Measurements from ENCODE around the gene KCNAB2.
A peak's percentile ranks its signal among the peaks of the same experiment; 100 is the strongest.

KCNAB2 gene

DNA sequence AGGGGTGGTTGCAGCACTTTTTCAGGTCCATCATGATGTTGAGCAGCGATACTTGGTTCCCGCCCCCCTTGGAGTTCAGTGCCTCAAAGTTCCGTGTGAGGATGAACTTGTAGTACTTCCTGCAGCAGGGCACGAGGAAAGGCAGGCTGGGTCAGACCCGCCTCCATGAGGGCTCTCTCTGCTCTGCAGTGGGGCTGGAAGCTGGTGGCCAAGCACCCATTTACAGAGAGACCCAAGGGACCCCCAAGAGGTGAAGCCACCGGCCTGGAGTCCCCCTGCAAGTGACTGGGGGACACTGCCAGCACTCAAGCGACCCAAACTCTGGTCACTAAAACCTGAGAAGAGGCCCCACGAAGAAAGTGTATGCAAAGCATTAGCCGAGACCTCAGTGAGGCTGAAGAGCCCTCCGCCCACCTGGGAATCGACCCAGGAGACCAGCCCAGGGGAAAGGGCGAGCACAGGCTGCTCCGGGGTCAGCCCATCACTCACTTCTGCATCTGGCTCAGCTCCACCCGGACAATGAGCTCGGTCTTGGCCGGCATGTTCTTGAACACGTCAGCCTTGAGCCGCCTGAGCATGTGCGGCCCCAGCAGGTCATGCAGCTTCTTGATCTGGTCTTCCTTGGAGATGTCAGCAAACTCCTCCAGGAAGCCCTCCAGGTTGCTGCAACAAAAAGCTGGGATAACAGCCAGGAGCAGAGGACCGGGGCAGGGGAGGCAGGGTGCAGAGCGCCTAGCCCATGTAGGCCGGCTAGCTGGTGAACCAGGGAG is 89.2 kb downstream of the KCNAB2 start:
- no peak for DNase-seq

DNA sequence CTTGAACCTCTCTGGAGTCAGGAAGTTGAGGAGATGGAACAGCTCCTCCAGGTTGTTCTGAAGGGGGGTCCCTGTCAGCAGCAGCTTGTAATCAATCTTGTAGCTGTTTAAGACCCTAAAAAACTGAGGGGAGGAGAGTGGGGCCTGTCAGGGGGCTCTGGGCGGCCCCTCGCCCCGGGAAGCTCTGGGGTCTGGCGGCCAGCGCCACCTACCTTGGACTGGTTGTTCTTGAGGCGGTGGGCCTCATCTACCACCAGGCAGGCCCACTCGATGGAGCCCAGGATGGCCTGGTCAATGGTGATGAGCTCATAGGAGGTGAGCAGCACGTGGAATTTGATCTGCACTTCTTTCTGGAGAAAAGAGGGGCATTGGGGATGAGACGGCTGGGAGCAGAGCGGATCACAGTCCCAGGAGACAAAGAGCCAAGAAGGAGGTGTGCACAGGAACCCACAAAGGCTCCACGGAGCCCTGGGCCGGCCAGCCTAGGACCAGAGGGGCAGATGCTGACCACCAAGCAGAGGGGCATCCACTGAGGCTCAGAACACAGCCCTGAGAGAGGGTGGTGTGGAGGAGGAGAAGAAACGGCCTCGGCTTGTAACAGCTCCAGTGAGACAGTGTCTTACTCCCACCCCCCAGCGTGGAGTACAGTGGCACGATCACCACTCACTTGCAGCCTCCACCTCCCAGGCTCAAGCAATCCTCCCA is 91.0 kb downstream of the KCNAB2 start:
- DNase-seq: no peak

DNA sequence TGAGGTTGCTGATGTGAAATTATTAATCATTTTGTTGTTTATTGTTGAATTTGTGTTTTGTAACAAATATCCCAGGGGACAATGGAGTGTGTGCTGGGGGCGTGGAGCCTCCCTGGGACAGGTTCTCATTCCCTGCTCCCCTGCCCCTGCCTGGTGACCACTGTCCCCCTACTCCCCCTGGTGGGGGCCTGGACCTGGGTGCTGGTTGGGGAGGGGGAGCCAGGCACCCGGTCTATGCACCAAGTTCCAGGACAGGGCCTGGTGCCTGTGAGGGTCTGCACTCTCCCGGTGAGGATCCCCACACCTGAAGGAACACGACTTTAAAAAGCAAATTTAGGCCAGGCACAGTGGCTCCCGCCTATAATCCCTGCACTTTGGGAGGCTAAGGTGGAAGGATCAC is 92.1 kb downstream of the KCNAB2 start:
- DNase-seq: no peak

DNA sequence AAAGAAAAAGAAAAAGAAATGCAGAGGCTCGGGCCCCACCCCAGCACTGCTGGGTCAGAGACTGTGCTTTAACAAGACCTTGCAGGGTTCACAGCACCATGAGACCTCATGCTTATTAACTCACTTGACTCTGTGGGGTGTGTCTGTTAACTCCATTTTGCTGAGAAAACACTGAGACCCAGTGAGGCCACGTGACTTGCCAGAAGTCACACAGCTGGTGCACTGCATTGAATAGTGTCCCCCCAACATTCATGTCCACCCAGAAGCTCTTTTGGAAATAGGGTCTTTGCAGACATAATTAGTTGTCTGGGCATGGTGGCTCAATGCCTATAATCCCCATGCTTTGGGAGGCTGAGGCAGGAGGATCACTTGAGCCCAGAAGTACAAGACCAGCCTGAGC is 94.7 kb downstream of the KCNAB2 start:
- no peak for DNase-seq

DNA sequence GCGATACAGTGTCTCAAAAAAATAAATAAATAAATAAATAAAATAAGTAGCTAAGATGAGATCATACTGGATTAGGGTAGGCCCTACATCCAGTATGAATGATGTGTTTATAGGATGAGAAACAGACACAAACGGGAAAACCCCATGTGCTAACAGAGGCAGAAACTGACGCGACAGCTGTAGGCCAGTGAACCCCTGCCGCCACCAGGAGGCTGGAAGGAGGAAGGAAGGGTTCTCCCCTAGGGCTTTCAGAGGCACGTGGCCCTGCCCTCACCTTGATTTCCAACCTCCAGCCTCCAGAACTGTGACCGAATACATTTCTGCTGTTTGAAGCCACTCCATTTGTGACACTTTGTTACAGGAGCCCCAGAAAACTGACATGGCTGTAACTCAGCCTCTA is 95.9 kb downstream of the KCNAB2 start:
- DNase-seq: peak; percentile 64

DNA sequence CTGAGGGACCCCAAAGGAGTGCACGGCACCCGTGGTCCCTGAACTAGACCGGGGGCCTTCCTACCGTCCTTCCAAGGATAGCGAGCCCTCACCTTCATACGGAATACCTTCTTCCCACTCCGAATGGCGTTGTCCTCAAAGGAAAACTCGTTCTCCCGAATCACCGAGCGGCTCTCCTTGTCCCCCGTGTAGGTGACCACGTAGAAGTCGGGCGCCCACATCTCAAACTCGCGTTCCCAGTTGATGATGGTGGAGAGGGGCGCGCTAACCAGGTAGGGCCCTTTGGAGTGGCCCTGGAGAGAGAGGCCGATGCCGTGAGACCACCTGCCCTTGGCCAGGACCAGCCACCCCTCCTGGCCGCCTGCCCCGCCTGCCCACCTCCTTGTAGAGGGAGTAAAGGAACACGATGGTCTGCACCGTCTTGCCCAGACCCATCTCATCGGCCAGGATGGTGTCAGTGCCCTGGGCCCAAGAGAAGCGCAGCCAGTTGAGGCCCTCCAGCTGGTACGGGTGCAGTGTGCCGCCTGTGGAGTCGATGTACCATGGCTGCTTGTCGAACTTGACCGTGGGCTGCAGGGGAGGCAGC is 96.4 kb downstream of the KCNAB2 start:
- DNase-seq: no peak

DNA sequence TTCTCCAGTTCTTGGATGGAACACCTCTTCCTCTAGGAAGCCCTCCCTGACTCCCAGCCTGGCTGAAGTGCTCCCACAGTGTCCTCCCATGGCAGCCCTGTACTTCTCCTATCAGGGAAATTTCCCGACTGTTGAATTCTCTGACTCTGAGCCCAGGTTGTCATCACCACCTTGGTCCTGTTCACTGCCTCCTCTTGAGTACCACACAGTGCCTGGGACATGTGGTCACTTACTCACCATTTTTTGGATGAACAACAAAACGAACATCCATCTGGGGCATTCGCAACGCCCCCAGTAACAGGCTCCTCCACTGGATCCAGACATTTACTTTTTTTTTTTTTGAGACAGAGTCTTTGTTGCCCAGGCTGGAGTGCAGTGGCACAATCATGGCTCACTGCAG is 97.0 kb downstream of the KCNAB2 start:
- DNase-seq: no peak

DNA sequence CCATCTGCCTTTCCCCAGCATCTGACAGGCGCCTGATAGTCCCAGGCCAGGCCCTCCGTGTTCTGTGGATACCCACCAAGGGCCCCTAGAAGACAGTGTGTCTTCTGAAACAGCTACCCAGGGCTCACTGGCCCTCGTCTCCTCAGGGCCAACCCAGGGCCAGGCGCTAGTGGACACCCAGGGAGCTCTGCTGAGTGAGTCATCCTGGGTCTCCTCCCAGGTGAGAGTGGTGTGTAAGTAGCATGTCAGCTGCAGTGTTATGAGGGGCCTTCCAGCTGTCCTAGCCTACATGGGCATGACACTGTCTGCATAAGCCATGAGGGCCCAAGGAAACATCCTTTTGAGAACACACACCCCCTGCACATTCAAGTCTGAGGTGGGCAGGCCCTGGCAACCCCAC is 97.7 kb downstream of the KCNAB2 start:
- peak; percentile 41 for DNase-seq

DNA sequence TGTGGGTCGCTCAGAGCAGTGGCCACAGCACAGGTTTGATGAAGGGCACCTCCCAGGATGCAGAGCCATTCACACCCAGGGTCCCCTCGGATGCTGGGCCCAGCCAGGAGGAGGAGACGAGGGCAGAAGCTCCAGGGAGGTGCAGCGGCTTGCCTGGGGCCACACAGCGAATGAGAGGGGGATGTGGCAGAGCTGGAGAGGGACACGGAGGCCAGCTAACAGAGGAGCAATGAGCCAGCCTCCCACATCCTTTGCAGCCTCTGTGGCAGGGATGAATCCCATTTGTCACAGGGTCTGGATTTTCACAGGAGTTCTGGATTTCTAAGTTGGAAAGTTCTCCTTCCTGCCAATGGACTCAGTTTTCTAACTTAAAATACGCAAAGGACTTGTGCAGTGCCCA is 98.5 kb downstream of the KCNAB2 start:
- DNase-seq: no peak

DNA sequence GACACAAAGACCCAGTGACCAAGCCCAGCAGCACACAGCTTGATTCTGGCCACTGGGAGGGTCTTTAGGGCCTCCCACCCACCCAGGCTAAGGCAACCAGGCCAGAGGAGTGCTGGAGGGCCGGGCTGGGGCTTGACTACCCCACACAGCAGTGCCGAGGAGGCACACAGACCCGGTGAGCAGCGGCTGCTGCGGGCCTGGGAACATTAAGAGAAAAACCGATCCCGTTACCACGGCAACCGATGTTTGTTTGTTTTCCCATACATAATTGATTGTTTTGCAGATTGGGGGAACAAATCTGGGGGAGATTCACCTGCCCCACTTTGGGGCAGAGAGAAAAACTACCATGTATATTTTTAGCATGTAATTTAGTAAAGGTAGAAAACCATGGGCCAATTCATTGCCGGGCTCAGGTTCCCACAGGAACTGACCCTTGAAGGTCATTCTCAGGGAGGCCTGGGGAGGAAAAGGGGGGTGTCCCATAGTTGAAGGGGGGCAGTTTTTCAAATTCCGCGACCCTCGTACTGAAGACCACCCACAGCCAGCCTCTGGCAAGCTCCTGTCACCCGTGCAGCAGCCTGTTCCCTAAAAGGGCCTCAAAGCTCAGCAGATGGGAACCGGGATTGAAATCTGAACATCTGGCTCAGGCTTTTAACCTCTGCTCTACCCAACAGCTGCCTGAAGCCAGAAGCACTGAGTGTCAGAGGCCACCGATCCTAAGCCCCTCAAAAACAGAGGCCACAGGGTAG is 99.1 kb downstream of the KCNAB2 start:
- peak; percentile 21 for DNase-seq

DNA sequence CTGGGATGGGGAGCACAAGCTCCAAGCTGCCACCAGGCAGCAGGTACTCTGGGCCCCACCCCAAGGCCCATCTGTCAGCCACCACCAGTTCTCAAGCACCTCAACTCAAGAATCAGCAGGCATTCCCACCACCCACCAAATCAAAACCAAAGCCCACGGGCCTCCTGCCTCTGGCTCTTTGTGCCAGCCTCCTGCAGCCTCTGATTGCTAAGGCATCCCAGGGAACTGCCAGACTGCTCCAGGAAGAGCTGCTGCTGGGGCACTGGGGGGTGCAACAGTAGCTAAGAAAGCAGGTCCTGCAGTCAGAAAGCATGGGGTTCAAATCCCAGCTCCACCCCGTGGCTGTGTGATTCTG is 99.7 kb downstream of the KCNAB2 start:
- no peak for DNase-seq

DNA sequence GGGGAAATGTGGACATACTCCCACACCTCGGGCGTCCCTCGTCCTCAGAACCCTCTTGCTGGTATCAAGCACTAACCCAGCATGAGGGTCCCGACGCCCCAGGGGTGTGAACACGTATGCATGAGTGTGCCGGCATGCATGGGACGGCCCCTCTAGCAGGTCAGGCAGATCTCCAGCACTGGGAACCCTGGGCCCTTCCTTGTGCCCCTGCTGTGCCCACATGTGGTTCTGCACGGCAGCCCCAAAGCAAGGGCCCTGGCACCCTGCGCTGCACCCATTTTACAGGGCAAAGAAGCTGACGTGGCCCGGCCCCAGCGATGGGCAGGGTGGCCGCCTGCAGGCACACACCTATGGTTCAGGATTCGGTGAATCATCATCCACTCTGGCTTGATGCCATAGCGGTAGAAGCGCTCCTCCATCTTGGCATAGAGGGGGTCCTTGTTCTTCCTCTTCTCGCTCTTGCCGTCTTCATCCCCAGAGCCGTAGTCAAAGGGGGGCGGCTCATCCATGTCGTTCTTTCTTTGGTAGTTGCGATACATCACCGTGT is 100.2 kb downstream of the KCNAB2 start:
- no peak for DNase-seq

DNA sequence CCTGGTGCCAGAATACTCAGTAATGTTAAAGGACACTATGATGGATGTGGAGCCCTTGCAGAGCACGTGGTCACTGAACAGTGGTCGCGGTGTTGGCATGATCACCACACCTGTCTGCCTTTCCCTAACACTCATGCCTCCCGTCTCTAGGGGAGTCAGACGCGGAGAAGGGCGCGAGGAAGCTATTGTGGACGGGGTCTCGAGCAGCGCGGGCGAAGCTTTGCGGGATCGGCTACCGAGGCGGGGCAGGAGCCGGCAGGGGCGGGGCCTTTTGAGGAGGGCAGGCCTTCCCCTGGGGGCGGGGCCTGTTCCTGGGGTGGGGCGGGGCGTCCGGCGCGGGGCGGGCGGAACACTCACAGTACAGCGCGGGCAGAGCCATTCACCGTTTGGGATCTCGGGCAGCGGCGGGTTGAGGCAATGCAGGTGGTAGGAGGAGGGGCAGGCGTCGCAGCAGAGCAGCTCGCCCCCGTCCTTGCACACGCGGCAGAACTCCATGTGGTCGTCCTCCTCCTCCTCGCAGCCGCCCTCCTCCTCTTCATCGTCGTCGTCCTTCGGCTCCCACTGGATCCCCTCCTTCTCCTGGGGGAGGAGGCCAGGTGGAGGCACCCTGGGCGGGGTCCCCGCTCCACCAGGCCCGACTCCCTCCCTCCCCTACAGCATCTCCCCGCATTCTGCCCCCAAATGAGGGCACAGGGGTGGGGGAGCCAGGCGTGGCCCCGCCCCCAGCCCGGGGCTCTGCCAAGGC is 103.0 kb downstream of the KCNAB2 start:
- peak; percentile 91 for DNase-seq

DNA sequence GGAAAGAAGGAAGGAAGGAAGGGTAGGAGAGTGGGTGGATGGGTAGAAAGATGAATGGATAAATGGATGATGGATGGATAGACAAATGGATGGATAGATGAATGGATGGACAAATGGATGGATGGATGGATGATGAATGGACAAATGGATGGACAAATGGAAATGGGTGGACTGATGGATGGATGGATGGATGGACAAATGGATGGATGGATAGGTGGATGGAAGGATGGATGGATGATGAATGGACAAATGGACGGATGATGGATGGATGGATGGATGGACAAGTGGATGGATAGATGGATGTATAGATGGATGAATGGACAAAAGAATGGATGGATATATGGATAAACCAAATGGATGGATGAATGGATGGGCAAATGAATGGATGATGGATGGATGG is 103.9 kb downstream of the KCNAB2 start:
- no peak for DNase-seq

DNA sequence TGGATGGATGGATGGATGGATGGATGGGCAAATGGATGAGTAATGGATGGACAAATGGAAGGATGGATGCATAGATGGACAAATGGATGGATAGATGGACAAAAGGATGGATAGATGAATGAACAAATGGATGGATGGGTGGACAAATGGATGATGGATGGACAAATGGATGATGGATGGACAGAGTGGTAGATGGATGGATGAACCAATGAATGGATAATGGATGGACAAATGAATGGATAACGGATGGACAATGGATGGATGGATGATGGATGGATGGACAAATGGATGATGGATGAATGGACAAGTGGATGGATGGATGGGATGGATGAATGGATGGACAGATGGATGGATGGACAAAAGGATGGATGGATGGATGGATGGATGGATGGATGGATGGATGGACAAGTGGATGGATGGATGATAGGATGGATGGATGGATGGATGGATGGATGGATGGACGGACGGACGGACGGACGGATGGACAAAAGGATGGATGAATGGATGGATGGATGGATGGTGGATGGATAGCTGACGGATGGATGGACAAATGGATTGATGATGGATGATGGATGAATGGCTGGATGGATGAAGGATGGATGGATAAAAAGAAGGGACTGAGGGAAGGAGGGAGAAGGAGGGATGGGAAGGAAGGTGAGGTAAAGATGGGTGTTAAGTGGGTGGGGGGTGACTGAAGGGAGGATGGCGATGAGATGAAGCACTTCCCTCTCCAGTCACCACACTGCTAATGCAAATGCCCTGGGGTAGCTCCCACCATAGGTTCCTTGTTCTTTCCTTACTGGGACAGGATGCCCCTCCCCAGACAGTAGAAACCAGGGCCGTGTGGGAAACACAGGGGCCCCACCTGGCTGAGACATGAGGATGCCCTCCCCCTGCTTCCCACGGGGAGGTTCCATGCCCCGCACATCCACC is 104.6 kb downstream of the KCNAB2 start:
- no peak for DNase-seq
